GM15510 (cell line): ENCODE results near the gene ELF5.

Experiments
- POLR2A ChIP-seq: IDR thresholded peaks from 3 replicates; pipeline ENCODE4 v1.6.1; 2011; ENCODE audit warnings: borderline replicate concordance; ENCODE audit not compliant: insufficient read length; ENCODE audit errors: extremely low read depth

ELF5 gene

DNA sequence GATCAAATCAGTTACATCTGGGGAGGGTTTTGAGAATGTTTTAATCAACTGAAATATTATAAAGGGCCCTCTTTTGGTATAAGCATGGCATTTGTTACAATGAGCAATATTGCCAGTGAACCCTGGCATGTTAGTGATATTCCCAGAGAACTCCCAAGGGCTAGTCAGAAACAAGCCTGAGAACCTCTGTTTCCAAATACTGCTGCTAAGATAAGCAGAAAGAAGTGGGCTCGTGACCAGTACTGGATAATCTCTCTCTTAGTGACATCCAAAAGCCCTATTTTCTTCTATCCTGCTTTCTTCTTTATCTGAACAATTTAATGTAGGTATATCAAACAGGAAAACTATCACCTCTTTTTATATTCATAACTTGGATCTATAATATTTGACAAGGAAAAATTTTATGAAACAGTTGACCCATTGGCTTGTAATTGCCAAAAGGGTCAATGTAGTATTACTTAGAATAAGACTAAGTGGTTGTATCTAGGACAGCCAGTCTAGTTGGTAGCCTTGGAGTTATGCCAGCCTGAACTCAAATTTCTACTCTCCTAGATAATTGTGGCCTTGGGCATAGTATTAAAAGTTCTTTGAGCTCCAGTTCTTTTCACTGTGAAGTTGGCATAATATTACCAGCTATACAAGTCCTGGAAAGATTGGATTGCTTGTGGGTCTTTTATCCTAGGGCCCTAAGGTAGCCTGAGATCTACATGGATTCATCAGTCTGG is 59.1 kb downstream of the ELF5 start:
- no peak for TF ChIP-seq POLR2A

DNA sequence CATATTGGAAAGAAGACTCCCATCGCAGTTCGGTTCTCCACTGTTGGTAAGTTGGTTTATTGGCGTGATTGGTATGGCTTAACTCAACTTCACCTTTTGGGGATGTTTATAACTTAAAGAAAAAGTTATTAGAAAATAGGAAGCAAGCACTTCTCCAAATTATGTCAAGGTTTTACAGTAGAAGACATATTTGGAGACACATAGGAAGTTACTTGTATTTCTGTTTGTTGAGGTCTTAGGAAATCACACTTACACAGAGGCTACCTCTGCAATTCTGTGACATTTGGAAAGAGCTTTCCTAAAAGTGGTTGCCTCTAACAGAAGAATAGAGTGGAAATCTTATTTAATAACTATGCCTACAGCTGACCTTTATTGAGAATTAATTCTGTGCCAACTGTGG is 62.5 kb downstream of the ELF5 start:
- no peak for TF ChIP-seq POLR2A

DNA sequence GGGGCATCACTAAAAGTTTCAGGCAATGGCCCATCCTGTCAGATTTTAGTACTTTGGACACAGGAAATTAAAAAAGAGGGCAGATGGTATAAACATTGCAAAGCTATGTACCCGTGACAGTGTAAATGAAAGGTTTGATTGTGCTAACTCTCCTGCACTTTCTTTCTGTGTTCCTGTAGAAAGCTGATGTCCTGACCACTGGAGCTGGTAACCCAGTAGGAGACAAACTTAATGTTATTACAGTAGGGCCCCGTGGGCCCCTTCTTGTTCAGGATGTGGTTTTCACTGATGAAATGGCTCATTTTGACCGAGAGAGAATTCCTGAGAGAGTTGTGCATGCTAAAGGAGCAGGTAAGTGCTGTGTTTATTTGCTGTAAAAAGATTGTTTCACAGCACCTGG is 64.6 kb downstream of the ELF5 start:
- no peak for TF ChIP-seq POLR2A

DNA sequence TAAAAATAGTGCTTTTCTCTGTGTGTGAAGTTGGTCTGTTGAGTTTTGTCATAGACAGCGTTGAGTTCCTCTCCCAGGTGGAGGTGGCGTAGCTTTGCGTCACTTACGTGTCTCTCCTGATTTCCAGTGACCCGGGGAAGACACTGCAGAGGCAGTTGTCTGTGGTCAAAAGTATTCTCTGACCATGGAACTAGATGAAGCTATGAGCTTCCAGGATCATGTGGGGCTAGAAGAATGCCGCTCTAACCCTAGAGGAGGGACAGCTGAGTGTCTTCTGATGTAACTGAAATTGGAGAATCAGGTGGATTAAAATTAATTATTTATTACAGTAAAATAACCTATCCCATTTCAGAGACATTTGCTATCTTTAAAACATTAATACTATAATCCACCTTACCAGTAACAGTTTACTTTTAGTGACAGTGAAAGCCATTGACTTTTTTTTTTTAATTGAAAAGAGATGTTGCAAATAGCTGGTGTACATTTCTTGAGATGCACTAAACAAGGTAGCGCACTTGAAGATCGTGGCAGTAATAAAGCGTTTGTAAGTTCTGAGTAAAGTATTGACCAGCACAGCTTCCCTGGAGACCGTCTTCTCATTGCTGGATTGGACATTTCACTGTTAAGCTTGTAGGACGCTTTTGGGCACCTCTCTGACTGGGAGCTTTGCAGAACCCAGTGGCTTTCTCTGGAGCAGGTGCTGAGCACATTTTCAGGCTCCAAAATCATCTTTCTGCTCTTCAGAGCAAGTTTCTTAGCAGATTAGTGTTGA is 65.2 kb downstream of the ELF5 start:
- TF ChIP-seq POLR2A = no peak

DNA sequence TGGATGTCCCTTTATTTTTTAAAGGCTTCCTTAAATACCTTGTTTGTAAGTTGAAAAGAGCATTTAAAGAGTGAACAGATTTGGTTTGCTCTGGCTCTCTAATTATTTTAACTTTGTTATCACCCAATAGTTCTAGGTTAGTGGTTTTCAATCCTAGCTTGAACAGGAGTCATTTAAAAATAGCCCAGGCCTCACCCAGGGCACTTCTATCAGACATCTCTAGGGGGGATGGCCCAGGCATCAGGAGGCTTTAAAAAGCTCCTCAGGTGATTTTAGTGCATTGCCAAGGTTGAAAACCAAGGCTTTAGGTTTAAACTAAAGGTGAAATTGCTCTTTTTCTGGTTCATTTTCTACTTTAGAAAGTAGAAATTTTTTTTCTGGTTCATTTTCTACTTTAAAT is 66.5 kb downstream of the ELF5 start:
- no peak for TF ChIP-seq POLR2A

DNA sequence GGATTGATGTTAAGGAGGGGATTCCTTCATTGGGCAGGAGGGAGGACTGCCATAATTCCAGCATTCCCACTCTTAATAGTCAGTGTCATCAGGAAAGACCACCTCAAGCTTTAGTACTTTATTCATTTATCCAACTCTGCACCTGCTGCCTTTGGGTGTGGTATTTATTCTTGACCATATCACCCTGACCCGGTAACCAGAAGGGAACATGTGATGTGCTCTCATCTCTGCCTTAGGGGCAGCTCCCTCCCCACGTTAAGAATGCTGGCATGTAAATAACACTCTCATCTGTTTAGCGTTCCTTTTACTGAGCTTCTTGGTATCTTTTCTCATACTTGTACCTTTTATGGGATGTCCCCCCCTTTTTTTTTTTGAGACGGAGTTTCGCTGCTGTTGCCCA is 67.2 kb downstream of the ELF5 start:
- no peak for TF ChIP-seq POLR2A

DNA sequence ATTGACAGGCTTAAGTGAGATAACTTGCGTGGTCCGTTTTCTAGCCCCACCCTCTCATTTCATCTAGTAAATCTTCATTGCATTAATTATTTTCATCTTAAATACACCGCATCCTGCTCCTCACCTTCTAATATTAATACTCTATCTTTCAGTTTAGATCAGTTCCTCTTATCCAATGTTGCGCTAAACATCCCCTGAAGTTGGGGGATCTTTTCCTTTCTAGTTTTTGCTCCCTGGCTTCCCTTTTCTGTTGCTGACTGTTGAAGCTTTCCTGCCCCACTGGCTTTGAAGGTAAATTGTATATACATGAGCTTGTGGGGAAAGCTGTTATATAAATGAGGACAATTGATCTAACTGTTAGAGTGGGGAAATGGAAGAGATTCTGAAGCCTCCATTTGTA is 67.6 kb downstream of the ELF5 start:
- no peak for TF ChIP-seq POLR2A

DNA sequence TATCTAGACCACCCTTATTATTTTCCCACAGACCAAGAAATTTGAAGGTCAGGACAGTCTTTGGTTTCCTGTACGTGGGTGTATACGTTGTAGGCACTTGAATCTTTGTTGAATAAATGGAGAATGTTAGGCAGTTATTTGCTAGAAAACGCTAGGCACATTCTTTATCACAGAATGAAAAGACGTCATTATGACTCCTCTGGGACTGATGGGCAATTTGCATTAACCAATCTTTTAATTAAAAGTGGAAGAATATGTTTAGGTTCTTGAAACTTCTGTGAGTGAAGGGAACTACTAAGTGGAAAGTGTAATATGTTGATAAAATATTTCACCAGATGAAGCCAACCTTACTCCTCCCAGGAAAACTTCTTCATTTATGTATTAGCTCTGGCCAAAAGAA is 69.2 kb downstream of the ELF5 start:
- no peak for TF ChIP-seq POLR2A

DNA sequence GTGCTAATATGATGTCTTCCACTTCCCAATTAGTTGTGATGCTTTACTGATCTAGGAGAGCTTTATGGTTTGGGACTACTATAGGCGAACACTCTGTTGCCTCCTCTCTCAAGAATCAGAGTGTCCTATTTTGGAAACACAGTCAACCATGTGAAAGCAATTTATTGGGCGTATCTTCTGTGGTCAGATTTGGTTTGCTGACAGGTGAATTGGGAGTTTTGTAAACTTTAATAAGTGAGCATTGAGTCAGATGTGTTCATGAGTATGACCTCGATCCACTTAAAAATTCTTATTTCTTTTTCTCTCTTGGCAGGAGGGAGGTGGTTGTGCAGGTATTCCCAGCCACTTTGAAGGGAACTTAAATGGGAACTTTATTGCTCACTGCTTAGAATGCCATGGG is 70.5 kb downstream of the ELF5 start:
- TF ChIP-seq POLR2A = no peak

DNA sequence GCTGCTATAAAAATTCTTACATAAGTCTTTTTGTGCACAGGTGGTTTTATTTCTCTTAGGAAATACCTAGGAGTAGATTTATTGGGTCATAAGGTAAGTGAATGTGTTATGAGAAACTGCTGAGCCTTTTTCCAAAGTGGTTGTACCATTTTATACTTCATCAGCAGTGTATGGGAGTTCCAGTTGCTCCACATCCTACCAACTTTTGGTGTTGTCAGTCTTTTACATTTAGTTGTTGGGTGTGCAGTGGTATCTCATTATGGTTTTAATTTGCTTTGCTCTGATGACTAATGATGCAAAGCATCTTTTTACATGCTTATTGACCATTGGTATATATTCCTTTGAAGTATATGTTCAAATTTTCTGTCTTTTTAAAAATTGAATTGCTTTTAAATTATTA is 71.8 kb downstream of the ELF5 start:
- TF ChIP-seq POLR2A = no peak

DNA sequence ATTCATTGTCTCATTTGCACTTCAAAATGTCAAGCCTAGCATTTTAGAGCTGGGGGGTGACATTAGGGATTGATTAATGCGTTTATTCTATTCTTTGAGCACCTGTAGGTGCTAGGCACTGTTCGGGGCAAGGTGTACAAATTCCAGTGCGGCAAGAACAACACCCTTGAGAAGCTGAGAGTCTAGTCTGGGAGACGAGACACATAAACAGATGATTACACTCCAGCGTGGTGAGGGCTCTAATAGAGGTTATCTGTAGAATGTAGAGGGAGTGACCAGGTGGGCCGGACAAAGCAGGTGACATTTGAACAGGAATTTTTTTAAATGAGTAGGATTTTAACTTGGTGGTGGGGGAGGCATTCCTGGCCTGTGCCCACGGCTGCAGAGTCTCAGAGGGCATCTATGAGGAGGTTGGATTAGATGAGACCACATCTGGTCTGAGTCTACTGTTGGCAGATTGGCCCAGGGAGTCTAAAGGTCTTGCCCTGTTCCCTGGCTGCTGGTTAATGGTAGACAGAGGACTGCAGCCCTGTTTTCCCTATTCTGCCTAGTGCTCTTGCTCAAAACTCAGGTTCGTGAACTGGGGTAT is 73.9 kb downstream of the ELF5 start:
- no peak for TF ChIP-seq POLR2A

DNA sequence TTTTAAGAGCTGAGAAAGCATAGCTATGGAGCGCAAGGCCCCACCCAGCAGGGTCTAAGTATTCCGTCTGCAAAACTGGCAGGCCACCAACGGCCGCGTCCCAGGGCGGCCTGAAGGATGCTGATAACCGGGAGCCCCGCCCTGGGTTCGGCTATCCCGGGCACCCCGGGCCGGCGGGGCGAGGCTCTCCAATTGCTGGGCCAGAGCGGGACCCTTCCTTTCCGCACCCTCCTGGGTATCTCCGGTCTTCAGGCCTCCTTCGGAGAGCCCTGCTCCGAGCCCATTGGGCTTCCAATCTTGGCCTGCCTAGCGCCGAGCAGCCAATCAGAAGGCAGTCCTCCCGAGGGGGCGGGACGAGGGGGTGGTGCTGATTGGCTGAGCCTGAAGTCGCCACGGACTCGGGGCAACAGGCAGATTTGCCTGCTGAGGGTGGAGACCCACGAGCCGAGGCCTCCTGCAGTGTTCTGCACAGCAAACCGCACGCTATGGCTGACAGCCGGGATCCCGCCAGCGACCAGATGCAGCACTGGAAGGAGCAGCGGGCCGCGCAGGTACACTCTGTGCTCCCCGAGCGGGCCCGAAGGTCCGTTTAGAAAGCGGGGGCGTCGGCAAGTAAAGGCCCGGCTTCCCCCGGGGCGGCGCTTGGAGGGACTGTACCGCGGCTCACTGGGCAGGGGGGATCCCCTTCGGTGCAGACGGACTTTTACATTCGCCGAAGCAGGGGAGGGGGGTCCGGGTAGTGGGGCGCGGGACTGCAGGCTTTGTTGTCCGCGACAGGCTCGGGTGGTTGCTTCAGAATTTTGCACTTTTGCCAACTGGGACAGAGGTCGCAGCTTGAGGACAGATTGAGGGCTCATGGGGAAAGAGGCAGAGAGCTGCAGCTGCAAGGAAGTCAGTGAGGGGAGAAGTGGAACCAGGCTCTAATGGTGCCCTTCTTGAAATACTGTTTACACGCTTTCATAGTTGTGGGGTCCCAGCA is 74.8 kb downstream of the ELF5 start, which contains the start of gene CAT:
Gene CAT, plus strand, starts transcription at position 406 of the 979 bp plus-strand sequence. Its CDS starts 80 bp downstream, at position 486.
- peak; percentile 60 for TF ChIP-seq POLR2A

DNA sequence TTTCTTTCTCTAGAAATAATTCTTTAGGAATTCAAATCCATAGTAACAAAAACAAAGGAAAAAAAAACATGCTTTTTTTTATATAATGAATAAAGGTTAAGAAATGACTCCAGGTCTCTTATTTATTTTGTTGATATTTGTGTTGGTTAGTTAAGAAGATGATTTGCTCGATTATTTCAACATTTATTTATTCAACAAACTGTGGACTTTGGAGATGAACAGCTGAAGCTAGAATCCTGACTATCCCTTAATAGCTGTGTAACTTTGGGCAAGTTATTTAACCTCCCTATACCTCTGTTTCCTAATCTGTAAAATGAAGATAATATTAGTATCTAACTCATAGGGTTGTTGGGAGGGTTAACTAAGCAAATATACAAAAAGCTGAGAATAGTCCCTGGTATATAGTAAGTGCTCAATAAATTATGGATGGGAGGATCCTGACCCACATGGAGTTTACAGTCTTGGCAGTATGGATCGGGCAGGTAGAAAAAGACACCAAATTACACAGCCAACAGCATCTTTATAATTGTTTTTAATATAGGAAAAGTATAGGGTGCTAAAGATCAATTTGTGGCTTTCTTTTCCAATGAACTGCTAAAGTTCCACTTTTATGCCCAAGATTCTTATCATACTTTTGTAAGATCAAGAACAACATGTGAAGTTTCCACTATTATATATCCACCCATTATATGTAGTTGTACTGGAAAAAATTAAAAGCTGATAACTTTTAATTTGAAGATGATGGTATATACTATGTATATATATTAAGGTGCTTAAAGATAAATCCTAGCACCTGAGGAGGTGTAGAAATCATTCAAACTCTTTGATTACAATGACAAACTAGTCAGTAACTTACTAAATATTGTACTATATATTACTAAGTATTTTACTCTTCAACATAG is 76.1 kb downstream of the ELF5 start:
- TF ChIP-seq POLR2A = no peak
